Cardiac muscle cell (in vitro differentiated cells and primary cell): ENCODE results near the gene RAPGEF4. TPM values are rescaled to one million over a fixed set of nuclear protein-coding genes. Genes with fewer than 3 reads are reported as not detected.

Source experiments
- DNase-seq, 2 donors: peaks; one replicate each; pipeline versions ENCODE4 v3.0.0 to v3.0.0-alpha.2; 2010 to 2017; ENCODE audit warnings: low read depth in 1 of 2, low spot score in 1 of 2
- H3K27ac ChIP-seq: fragments of 200-600 bp; sonication (generic); 2 replicates; pipeline ENCODE4 v1.5.1; 2016
- H3K27me3 ChIP-seq: fragments of 200-600 bp; sonication (generic); 2 replicates; pipeline ENCODE4 v1.6.0; 2016; ENCODE audit warnings: control low read depth
- H3K36me3 ChIP-seq: fragments of 200-600 bp; sonication (generic); 2 replicates; pipeline ENCODE4 v1.5.1; 2016; ENCODE audit warnings: control low read depth
- H3K4me1 ChIP-seq: fragments of 200-600 bp; sonication (generic); 2 replicates; pipeline ENCODE4 v1.8.1; 2017; ENCODE audit warnings: low read depth, mild to moderate bottlenecking, mixed run types
- H3K4me3 ChIP-seq: fragments of 200-600 bp; sonication (generic); 2 replicates; pipeline ENCODE4 v1.5.1; 2016; ENCODE audit warnings: mild to moderate bottlenecking
- H3K9me3 ChIP-seq: fragments of 200-600 bp; sonication (generic); 2 replicates; pipeline ENCODE4 v1.5.1; 2017; ENCODE audit warnings: low read depth, mild to moderate bottlenecking, control low read depth
- polyA plus RNA-seq: library from polyadenylated mRNA; unstranded; fragments of >200 nt; fragmentation: Nextera tagmentation; extraction: Ambion mirVana; gene quantifications from 2 replicates; pipeline ENCODE4 v1.2.1, GENCODE V29; 2016
- total RNA-seq: library from RNA; depleted of rRNA; stranded (reverse); fragments of >200 nt; gene quantifications from 2 replicates; pipeline ENCODE4 v1.2.3, GENCODE V29; 2016
- TF ChIP-seq, protein P1 (sequence below): IDR thresholded peaks from 2 replicates; pipeline ENCODE4 v1.5.1; 2012; ENCODE audit warnings: low read depth, mild to moderate bottlenecking, low read length

RAPGEF4 gene
- total and polyA plus RNA-seq, 2 experiments from 2014 or later, result 5.3 to 21.2 TPM

DNA sequence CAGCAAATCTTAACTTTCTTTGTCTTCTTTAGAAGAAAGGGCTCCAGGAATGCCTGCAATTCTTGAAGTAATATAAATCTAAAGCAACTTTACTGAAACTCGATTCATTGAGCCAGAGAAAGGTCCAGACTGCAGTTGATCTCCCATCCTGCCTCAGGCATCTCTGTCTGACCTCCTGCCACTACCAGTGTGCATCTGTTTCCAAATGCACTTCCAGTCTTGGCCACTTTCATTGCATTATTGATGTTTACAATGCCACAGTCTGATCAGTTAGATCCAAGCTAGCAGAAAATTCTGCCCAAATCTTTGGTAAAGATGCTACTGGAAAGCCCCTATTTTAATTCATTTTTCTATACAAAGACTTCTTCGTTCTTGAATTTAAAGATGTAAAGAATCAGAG lies 158.0 kb downstream of the RAPGEF4 start:
- Histone ChIP-seq H3K36me3 (no peaks in the 10 kb centered on the region), H3K4me1 (peaks cover 60% of the 10 kb centered on the region), H3K27me3 (no peaks in the 10 kb centered on the region), H3K27ac (no peak overlapping the region), H3K4me3 (no peak overlapping the region), H3K9me3 (no peaks in the 10 kb centered on the region)
- TF ChIP-seq, protein P1, sequence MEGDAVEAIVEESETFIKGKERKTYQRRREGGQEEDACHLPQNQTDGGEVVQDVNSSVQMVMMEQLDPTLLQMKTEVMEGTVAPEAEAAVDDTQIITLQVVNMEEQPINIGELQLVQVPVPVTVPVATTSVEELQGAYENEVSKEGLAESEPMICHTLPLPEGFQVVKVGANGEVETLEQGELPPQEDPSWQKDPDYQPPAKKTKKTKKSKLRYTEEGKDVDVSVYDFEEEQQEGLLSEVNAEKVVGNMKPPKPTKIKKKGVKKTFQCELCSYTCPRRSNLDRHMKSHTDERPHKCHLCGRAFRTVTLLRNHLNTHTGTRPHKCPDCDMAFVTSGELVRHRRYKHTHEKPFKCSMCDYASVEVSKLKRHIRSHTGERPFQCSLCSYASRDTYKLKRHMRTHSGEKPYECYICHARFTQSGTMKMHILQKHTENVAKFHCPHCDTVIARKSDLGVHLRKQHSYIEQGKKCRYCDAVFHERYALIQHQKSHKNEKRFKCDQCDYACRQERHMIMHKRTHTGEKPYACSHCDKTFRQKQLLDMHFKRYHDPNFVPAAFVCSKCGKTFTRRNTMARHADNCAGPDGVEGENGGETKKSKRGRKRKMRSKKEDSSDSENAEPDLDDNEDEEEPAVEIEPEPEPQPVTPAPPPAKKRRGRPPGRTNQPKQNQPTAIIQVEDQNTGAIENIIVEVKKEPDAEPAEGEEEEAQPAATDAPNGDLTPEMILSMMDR, result no peak
- DNase-seq, result no peak

DNA sequence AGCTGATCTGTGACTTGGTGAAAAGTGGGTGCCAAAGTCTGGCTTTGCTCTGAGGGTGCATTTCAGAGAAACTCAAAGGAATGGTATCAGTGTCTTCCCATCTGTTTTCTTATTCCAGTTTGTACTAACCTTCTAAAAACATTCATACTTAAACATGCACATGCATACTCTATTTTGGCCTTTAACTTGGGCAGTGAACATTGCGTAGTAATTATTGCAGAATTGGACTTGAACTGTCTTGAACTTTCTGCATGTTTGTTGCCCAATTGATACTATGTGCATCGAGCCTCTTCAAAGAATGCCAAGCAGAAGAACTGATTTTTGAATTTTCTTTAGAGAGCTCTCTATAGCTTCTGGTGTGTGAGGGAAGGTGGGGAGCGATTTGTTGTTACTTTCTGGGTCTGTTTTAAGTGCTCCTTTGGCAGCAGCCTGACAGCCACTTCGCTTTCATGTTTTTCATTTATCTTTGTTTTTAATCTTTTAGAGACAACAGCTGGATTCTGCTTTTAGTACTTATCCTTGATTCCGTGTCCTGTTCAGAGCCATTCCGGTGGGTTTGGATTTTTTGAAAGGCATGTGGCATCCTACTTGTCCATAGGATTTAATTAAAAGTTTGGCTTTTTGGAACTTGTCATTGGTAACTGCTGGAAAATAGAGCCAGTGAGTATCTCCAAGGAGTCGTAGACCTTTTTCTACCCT lies 159.2 kb downstream of the RAPGEF4 start:
- Histone ChIP-seq H3K4me3 (no peak overlapping the region), H3K27ac (no peak overlapping the region), H3K4me1 (peaks cover 48% of the 10 kb centered on the region), H3K36me3 (no peaks in the 10 kb centered on the region), H3K27me3 (no peaks in the 10 kb centered on the region), H3K9me3 (no peaks in the 10 kb centered on the region)
- TF ChIP-seq, protein P1, result no peak
- DNase-seq, result no peak

DNA sequence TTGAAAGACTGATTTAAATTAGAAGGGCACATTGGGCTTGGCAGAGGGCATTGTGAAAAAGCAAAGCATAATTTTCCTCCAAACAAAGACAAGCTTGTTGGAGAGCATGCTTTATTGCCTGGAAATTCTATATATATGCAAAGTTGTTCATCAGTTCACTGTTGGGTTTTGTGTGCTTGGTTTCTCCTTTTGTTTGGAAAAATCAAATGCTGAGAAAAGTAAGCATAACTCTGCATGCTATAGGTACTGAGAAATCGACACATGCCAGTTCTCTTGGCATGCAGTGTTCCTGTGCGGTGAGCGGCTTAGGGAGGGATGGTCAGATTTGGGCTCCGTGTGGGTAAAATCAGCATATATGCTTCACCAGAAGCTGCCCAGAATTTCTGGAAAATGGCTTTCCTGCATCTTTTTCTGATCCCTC lies 161.0 kb downstream of the RAPGEF4 start:
- H3K36me3 ChIP-seq, result no peaks in the 10 kb centered on the region
- H3K4me1 ChIP-seq, result peaks cover 38% of the 10 kb centered on the region
- no peaks in the 10 kb centered on the region for H3K9me3 ChIP-seq
- no peak overlapping the region for H3K4me3 ChIP-seq
- H3K27me3 ChIP-seq, result no peaks in the 10 kb centered on the region
- DNase-seq, result no peak
- TF ChIP-seq, protein P1, result no peak
- no peak overlapping the region for H3K27ac ChIP-seq

- Histone ChIP-seq H3K9me3 (no peaks in the 10 kb centered on the region), H3K4me3 (no peak overlapping the region), H3K36me3 (no peaks in the 10 kb centered on the region), H3K27ac (no peak overlapping the region), H3K27me3 (no peaks in the 10 kb centered on the region), H3K4me1 (peaks cover 4% of the 10 kb centered on the region)
- TF ChIP-seq, protein P1, result no peak
- DNase-seq, result no peak
These were observed 165.2 kb downstream of the RAPGEF4 start for GRCh38 chr2:172900871-172901270.

GRCh38 chr2:172901913-172902312 lies 166.3 kb downstream of the RAPGEF4 start:
- Histone ChIP-seq H3K4me3 (no peak overlapping the region), H3K4me1 (peaks cover 4% of the 10 kb centered on the region), H3K27ac (no peak overlapping the region), H3K36me3 (no peaks in the 10 kb centered on the region), H3K27me3 (no peaks in the 10 kb centered on the region), H3K9me3 (no peaks in the 10 kb centered on the region)
- DNase-seq, result no peak
- TF ChIP-seq, protein P1, result no peak
